Right renal pelvis (tissue), 4 donors: ENCODE data around the gene CD2. TPM values are rescaled to one million over a fixed set of nuclear protein-coding genes. Genes with fewer than 3 reads are reported as not detected.

Source experiments
- DNase-seq, 4 donors: peaks; one replicate each; pipeline ENCODE4 v3.0.0-alpha.2; 2013; ENCODE audit warnings: low read depth in 4 of 4, low spot score in 3 of 4, missing footprints in 1 of 4
- polyA plus RNA-seq, 4 donors: library from polyadenylated mRNA; unstranded; fragments of 120-200 nt; gene quantifications; one replicate each; pipeline ENCODE4 v1.2.1, GENCODE V29; 2013; ENCODE audit not compliant: insufficient read length in 4 of 4

Gene CD2
- polyA plus RNA-seq, 4 donors: 0.10 to 0.45 (median 0.11) TPM; not detected in 1

DNA sequence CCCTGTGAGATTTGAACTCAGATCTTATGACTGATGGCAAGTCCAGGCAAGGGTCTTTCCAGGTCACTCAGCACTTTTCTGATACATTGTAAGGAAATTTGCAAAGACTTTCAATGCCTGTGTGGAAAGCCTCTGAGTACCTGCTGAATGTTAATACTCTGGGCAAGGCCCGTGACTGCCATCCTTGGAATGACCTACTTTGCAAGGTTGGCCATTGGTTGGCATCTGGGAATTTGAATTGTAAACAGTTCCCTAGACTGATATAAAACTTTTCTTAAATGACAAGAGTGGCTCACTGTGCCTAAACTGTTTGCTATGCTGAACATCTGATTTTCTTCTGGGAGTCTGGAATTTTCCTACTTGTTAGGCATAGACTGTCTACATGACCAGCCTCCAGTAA, 57.1 kb downstream of the CD2 start:
- no peak for DNase-seq

DNA sequence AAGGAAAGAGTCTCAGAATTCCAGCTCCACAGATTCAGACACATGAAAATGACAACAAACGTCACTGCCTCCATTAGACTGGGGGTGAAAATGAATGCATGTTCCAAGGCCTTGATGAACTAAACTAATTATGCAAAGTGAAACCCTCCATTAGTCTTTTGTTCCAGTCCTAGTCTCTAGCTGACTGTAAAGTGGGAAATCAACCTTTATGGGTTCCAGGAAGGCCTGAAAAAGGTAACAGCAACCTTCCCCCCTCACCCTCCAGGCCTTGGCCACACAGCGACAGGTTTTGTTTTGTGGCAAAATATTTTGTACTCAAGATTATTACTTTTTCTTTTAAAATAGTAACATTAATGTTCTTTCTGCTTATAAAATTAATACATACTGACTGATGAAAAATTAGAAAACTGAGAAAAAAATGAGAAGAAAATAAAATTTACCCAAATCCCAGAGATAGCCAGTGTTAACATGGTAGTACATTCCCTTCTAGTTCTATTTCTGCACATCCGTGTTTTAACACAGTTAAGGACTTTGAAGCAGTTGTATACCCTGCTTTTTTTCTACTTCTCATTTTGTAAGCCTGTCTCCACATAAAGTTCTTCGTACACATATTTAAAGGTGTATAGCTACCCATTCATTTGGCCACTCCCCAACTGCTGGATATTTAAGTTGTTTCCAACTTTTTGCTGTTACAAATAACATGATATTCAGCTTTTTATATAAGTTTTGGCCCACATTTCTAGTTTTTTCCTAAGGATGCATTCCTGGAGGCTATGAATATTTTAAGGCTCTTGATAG, 60.9 kb downstream of the CD2 start:
- no peak for DNase-seq

DNA sequence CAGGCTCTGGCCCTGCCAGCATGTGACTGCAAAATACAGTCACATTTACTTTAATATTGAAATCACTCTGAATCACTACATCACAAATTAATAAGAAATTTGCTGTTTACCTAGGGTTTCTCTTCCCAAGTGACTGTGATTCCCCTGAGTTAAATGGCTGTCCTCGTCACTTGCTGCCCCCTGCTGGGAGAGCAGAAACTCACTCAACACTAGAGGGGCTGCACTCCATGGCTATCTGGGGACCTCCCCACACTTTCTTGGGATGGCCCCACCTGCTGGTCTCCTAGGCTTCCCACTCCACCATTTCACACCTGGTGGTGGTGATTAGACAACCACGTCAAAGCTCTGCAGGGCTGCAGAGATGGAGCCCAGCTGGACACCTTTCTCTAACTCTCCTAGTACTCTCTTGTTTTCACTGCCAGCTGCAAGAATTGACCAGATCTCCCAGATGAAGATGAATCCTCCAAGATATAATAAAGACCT, 63.4 kb downstream of the CD2 start:
- no peak for DNase-seq

Other genes with a start within 250 kb of the CD2 start
- 10 to 100 TPM; 14.3 to 22.3 (median 18.8) TPM for gene CD58, start 183.4 kb upstream of the CD2 start, polyA plus RNA-seq
- 10 to 100 TPM; 29.5 to 31.4 (median 30.4) TPM for gene IGSF3, start 86.7 kb upstream of the CD2 start, polyA plus RNA-seq
- 10 to 100 TPM; 35.3 to 71.5 (median 59.6) TPM for gene PTGFRN, start 155.5 kb downstream of the CD2 start, polyA plus RNA-seq
- gene CD101, start 247.3 kb downstream of the CD2 start, polyA plus RNA-seq: 1 to 10 TPM; 1.1 to 2.1 (median 1.7) TPM